A172 (cell line): Measurements from ENCODE around the gene CTNNBIP1. TPM values are rescaled to one million over a fixed set of nuclear protein-coding genes. Genes with fewer than 3 reads are reported as not detected.
"Not testable (repeated sequence)": the region's sequence is repeated elsewhere in the genome, so short reads cannot be mapped to it uniquely, and the experiment has no call there.

Experiments used
- DNase-seq: peaks from one replicate; pipeline ENCODE4 v3.0.0-alpha.2; 2015; ENCODE audit warnings: low spot score
- total RNA-seq: library from RNA; depleted of rRNA; stranded (reverse); fragments of >200 nt; shearing (Covaris generic); gene quantifications from 2 replicates; pipeline ENCODE4 v1.2.3, GENCODE V29; 2014; rRNA removed

The CTNNBIP1 gene, protein sequence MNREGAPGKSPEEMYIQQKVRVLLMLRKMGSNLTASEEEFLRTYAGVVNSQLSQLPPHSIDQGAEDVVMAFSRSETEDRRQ
- 8.0 and 18.0 TPM in 2 replicates for total RNA-seq

GRCh38 chr1:9910076-9910422 is at the start of gene CTNNBIP1:
Gene CTNNBIP1 (minus strand): TSS chr1:9910269. CDS start chr1:9872064, 38,205 bp downstream.
- no peak for DNase-seq

- DNase-seq, result no peak
Observed at GRCh38 chr1:9957726-9958125, 47.7 kb upstream of the CTNNBIP1 start.

DNA sequence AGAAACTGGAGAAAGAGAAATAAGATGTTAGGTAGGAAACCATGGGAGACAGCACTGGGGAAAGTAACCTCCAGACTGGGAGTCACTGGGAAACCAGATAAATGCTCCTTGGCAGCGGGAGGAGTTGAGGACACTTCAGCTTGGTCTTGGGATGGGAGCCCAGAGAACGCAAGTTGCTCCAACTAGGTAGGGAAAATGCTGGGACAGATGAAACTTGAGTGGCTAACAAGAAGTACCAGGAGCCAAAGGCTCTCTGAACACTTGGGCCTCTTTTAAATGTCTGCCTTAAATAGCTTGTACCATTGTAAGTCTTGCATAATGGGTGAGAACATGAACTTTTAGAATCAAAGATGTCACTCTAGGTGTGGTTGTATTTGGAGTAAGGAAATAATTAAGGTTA is 36.2 kb upstream of the CTNNBIP1 start:
- DNase-seq, result no peak

- DNase-seq, result peak; percentile 76
Observed at GRCh38 chr1:9942939-9943788, 33.1 kb upstream of the CTNNBIP1 start, which contains the start of the genes LZIC and NMNAT1. Gene LZIC (minus strand): TSS chr1:9943391. CDS start chr1:9936619, 6,772 bp downstream. Gene NMNAT1 (plus strand): TSS chr1:9943475. CDS start chr1:9972074, 28,599 bp downstream.

DNA sequence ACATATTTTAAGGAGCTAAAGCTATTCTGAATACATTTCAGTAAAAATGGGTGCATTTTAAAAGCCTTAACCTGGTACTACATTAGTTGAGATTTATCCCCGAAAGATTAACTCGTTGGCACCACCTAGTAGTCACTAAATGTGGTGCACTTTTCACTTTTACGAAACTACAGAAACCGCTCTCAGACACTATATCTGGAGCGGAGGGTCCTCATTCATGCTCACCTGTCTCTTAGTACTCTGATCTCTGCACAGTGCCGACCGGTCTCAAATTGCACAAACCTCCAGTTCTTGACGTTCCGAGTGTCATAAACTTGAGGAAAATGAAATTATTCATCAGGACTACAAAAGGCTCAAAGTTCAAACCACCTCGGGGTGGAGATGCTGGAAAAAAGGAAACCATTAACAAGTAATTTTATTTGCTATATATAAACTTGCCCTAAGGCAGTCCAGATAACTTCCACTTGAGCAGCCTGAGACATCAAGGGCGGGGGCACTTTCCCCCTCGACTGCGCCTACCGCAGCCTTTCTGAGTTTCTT is 32.4 kb upstream of the CTNNBIP1 start:
- peak; percentile 50 for DNase-seq

DNA sequence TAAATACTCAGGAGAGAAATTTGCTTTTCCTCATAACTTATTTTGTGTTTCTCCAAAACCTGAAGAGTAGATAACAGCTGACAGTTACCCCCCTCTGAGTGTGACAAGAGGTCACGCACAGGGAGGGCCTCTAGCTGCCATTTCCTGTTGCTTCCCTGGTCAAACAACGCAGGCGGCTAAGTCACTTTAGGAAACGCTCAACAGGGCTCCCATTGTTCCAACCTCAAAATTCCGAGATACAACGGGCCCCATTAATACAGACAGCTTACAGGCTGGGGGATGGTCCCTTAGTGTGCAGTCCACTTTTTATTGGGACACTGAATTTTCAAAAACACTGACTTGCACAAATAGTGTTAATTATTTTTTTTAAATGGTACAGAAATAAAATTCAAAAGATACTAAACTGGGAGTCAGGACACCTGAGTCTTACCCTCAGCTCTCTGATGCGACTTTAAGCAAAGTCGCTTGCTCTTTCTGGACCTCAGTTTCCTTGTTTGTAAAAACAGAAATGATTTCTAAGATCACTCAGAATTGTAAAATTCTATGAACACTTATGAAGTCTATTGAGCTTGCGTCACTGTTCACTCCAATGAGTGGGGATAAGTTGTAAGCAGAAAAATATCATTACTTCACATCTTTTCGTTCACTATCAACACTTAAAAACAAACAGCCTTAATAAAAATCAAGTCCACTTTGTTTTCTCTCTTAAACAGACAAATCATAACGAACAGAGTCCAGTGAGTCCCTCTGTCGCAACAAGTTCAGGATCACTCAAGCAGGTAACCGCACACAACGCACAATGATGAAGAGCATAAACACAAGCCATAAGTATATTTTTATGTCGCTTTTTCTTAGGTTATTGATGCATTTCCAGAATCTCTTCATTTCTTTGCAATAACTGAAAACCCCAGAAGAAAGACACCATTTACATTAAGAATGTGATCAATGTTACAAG is 19.6 kb upstream of the CTNNBIP1 start:
- DNase-seq, result no peak

- no peak for DNase-seq
Observed at GRCh38 chr1:9927259-9927658, 17.2 kb upstream of the CTNNBIP1 start.

- DNase-seq, result no peak
Observed at GRCh38 chr1:9922342-9922741, 12.3 kb upstream of the CTNNBIP1 start.

DNA sequence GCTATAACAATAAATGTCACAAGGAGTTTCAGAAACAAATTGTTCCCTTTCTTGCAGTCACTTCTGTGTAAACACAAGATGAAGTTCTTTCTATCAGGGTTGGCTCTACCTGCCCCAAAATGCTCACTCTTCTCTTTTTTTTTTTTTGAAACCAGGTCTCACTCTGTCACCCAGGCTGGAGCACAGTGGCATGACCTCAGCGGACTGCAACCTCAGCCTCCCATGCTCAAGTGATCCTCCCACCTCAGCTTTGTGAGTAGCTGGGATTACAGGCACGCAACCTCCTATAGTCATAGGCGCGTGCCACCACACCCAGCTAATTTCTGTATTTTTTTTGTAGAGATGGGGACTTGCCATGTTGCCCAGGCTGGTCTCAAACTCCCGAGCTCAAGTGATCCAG is 10.5 kb upstream of the CTNNBIP1 start:
- DNase-seq, result no peak

GRCh38 chr1:9917901-9918300 is 7.8 kb upstream of the CTNNBIP1 start:
- DNase-seq, result no peak

GRCh38 chr1:9917495-9917894 is 7.4 kb upstream of the CTNNBIP1 start:
- not testable (repeated sequence) for DNase-seq

- no peak for DNase-seq
Observed at GRCh38 chr1:9916452-9916851, 6.4 kb upstream of the CTNNBIP1 start.

- DNase-seq, result no peak
Observed at GRCh38 chr1:9914610-9914937, 4.5 kb upstream of the CTNNBIP1 start.

GRCh38 chr1:9912264-9912936 is 2.3 kb upstream of the CTNNBIP1 start:
- no peak for DNase-seq

DNA sequence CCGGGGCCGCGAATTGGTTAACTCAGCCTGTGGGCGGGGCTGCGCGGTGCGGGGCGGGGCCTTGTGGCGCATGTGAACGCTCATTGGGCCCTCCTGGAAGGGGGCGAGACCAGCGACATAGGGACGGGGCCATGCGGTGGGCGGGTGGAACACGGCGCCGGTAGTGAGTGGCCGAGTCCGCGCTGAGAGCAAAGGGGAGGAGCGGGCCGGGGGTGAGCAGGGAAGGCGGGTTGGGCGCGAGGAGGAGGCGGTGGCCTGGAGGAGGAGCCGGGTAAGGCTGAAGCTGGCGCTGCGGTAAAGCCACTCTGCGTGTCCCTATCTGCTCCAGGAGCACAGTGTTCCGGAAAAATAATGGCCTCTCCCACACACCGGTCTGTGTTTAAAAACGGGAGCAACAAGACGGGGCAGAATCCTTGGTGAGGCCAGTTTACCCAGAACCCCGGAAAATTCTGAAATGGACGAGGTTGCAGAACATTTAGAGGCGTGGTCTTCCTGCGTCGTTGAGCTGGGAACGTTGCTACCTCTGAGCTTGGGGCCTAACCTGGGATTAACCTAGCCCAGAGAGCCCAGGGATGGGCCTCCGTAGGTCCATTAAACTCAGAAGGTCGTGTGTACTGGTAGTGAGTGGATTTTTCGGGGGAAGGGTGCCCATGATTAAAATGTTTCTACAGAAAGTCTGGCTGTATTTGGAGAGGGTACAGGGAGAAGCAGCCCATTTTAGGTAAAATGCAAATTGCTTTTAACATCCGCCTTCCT is 532 bp upstream of the CTNNBIP1 start:
- DNase-seq, result peak; percentile 90

DNA sequence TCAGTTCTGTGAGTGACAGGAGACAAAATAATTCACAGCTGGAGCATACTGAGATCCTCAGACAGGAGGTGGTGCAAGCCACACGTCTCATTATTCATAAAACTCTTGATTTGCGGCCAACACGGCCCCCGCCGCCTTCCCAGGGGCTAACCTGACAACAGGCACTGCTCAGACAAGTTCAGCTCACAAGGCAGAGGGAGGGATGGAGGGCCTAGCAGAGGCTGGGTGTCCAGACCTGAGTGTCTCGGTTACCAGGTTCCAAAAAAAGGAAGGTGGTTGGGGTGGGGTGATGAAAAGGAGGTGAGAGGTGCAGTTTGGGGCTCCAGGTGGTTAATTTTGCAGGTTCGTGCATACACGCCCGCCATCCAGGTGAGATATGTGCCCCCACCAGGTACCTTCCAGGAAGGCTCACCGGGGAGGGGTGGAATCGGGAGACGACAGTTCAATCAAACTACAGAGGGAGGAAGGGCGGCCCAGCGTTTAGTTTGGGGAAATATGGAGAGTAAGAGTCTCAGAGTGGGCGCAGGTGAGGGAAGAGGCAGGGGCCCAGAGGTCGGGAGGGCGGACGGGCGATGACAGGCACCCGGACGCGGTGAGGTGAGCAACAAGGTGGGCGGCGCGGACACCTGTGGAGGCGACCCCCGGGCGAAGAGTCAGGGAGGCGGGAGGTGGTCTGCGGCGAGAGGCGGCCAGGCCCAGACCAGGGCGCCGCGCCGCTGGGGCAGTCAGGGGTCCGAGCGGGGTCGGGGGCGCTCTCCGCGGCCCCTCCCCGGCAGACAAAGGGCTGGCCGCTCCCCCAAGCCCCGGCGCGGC is 629 bp downstream of the CTNNBIP1 start:
- DNase-seq, result no peak

GRCh38 chr1:9908871-9909233 is 1.2 kb downstream of the CTNNBIP1 start:
- no peak for DNase-seq

DNA sequence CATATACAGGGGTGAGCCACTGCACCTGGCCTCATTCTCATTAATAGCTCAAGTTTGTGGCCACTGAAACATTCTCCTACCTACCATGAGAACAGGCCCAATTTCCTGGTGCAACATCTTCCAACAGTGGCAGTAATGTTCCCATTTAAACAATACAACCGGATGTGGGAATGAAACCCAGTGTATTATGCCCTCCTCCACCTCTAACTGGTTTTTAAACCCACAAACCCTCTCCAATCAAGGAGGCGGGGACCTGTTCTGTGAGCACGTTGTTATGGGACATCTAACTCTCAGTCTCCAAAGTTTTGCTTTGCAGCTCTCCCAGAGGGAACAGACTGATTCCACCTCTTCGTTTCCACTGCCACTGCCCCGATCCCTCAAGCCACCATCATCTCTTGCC is 2.6 kb downstream of the CTNNBIP1 start:
- DNase-seq, result no peak

DNA sequence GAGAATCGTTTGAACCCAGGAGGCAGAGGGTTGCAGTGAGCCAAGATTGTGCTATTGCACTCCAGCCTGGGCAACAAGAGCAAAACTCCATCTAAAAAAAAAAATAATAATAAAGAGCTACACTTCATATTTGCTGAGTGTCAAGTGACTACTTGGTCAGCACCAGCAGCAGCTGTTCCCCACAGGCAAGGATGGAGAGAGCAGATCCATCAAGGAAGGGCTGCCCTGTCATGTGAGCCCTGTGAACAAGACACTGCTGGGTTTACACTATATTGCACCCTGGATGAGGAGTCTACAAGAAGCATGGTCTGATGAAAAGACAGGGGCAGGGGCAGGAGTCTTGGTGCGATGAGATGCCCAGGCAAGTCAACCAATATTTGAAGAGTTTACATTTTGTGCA is 3.6 kb downstream of the CTNNBIP1 start:
- no peak for DNase-seq

DNA sequence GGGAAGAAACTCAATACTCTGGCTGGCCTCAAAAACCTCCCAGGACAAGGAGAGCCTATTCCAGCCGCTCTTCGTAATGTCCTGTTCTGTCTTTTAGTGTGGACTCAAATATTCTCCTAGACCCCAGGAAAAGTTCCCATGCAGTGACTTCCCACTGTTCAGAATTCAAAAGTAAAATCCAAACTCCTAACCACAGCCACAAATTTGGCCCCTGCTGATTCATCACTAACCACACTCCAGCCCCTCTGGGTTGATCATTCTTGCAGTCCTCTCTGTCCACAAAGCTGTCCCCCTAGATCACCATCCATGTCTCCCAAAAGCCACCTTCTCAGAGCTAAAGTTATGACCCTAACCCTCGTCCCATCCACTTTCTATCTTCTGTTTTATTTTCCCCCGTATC is 5.1 kb downstream of the CTNNBIP1 start:
- DNase-seq, result no peak
